Small intestine (tissue), 7 donors: ENCODE results near the gene TPM3. TPM values are rescaled to one million over a fixed set of nuclear protein-coding genes. Genes with fewer than 3 reads are reported as not detected.
"Not testable (repeated sequence)": the region's sequence is repeated elsewhere in the genome, so short reads cannot be mapped to it uniquely, and the experiment has no call there.

ENCODE experiments used
- DNase-seq, 2 donors: peaks; one replicate each; pipeline versions ENCODE4 v3.0.0 to v3.0.0-alpha.2; 2013
- FAIRE-seq: peaks from 2 replicates; lab custom pipeline; 2012; peaks lifted over from hg19 to GRCh38; lab: Jason Lieb, UNC
- H3K27ac ChIP-seq, 3 donors: one replicate each; pipeline ENCODE4 v1.5.1; 2013; ENCODE audit warnings: low read length in 2 of 3, mild to moderate bottlenecking in 2 of 3, control low read depth in 1 of 3, inconsistent platforms in 1 of 3, low read depth in 1 of 3, moderate library complexity in 1 of 3
- H3K27me3 ChIP-seq, 3 donors: one replicate each; pipeline ENCODE4 v1.6.1; 2013; ENCODE audit warnings: low read length in 3 of 3, inconsistent platforms in 1 of 3; ENCODE audit not compliant: control insufficient read depth in 3 of 3, insufficient read depth in 3 of 3
- H3K36me3 ChIP-seq, 3 donors: one replicate each; pipeline ENCODE4 v1.6.1; 2013; ENCODE audit warnings: low read length in 3 of 3, inconsistent platforms in 1 of 3, low read depth in 1 of 3, mild to moderate bottlenecking in 1 of 3, moderate library complexity in 1 of 3; ENCODE audit not compliant: control insufficient read depth in 3 of 3, insufficient read depth in 2 of 3
- H3K4me1 ChIP-seq, 3 donors: one replicate each; pipeline ENCODE4 v1.6.1; 2013; ENCODE audit warnings: low read length in 2 of 3, inconsistent platforms in 1 of 3, low read depth in 1 of 3, mild to moderate bottlenecking in 1 of 3, moderate library complexity in 1 of 3; ENCODE audit not compliant: control insufficient read depth in 3 of 3, insufficient read depth in 2 of 3
- H3K4me3 ChIP-seq, 3 donors: one replicate each; pipeline ENCODE4 v1.5.1; 2013; ENCODE audit warnings: low read length in 3 of 3, control low read depth in 1 of 3, inconsistent platforms in 1 of 3, low read depth in 1 of 3, mild to moderate bottlenecking in 1 of 3, moderate library complexity in 1 of 3
- H3K9me3 ChIP-seq, 2 donors: one replicate each; pipeline ENCODE4 v1.6.1; 2013; ENCODE audit warnings: low read depth in 1 of 2, low read length in 1 of 2; ENCODE audit not compliant: control insufficient read depth in 2 of 2, insufficient read depth in 1 of 2
- WGBS, 3 donors: extraction: QIAGEN DNeasy Blood & Tissue Kit; methylation state at CpG; one replicate each; pipeline ENCODE4 v1.1.7; 2013; 5-methylcytosine and 5-hydroxymethylcytosine counted together
- polyA plus RNA-seq, 4 donors: library from polyadenylated mRNA; stranded (reverse) in 3 of 4; unstranded in 1 of 4; fragments of 200-250 nt in 3 of 4; fragments of 120-200 nt in 1 of 4; gene quantifications; one replicate each; pipeline versions ENCODE4 v1.2.1 to v1.2.3, GENCODE V29; 2013
- donor health status: healthy with polysubstance abuse.
- donor health status: control.
- donor health status: control.
- donor health status: Bipolar disorder and iron deficiency.
- donor health status: healthy.

TPM3 gene
- polyA plus RNA-seq, 4 donors = 244 to 335 (median 277) TPM

GRCh38 chr1:154141240-154141639 lies 50.7 kb downstream of the TPM3 start:
- Histone ChIP-seq H3K4me3 (no peak overlapping the region), H3K27me3 (no peaks in the 10 kb centered on the region), H3K27ac (no peak overlapping the region), H3K36me3 (no peaks in the 10 kb centered on the region), H3K4me1 (no peaks in the 10 kb centered on the region), H3K9me3 (no peaks in the 10 kb centered on the region)
- no peak for DNase-seq
- WGBS, 3 donors = 50 to 53% (median 51%) methylated on average over 3 of the region's 3 CpGs
- no peak for FAIRE-seq

- DNase-seq (no peak), FAIRE-seq (no peak)
- H3K27me3 ChIP-seq = no peaks in the 10 kb centered on the region
- WGBS, 3 donors = 83 to 95% (median 86%) methylated on average over 3 of the region's 3 CpGs
- no peaks in the 10 kb centered on the region for H3K36me3 ChIP-seq
- H3K9me3 ChIP-seq = no peaks in the 10 kb centered on the region
- H3K4me1 ChIP-seq = no peaks in the 10 kb centered on the region
- H3K27ac ChIP-seq = no peak overlapping the region
- H3K4me3 ChIP-seq = no peak overlapping the region
These were observed 54.0 kb downstream of the TPM3 start for GRCh38 chr1:154137888-154138287.

- no peaks in the 10 kb centered on the region for H3K9me3 ChIP-seq
- no peaks in the 10 kb centered on the region for H3K27me3 ChIP-seq
- no peaks in the 10 kb centered on the region for H3K4me1 ChIP-seq
- DNase-seq (no peak), FAIRE-seq (no peak)
- 87 to 98% (median 89%) methylated on average over 2 of the region's 2 CpGs for WGBS, 3 donors
- no peaks in the 10 kb centered on the region for H3K36me3 ChIP-seq
- no peak overlapping the region for H3K27ac ChIP-seq
- H3K4me3 ChIP-seq = no peak overlapping the region
These were observed 58.6 kb downstream of the TPM3 start for GRCh38 chr1:154133256-154133655.

GRCh38 chr1:154129391-154129970 lies 62.4 kb downstream of the TPM3 start:
- H3K27me3 ChIP-seq = no peaks in the 10 kb centered on the region
- DNase-seq (no peak), FAIRE-seq (no peak)
- H3K9me3 ChIP-seq = no peaks in the 10 kb centered on the region
- no peak overlapping the region for H3K4me3 ChIP-seq
- H3K27ac ChIP-seq = no peak overlapping the region
- H3K36me3 ChIP-seq = no peaks in the 10 kb centered on the region
- no peaks in the 10 kb centered on the region for H3K4me1 ChIP-seq
- 61 to 79% (median 75%) methylated on average over 2 of the region's 2 CpGs for WGBS, 3 donors

GRCh38 chr1:154123205-154123604 lies 68.7 kb downstream of the TPM3 start:
- not testable (repeated sequence) for H3K27me3 ChIP-seq, DNase-seq, H3K4me1 ChIP-seq, FAIRE-seq, H3K36me3 ChIP-seq, H3K4me3 ChIP-seq, H3K9me3 ChIP-seq, H3K27ac ChIP-seq
- 94 to 95% (median 95%) methylated on average over 11 of the region's 11 CpGs for WGBS, 3 donors

GRCh38 chr1:154117642-154118041 lies 74.3 kb downstream of the TPM3 start:
- FAIRE-seq = no peak
- H3K9me3 ChIP-seq = no peaks in the 10 kb centered on the region

GRCh38 chr1:154115180-154115579 lies 76.7 kb downstream of the TPM3 start:
- H3K4me3 ChIP-seq = no peak overlapping the region
- WGBS, 3 donors = 6 to 14% (median 12%) methylated on average over 1 of the region's 1 CpG
- no peak for FAIRE-seq
- DNase-seq = peak; percentile 5 to 21
- H3K4me1 ChIP-seq = no peaks in the 10 kb centered on the region
- no peaks in the 10 kb centered on the region for H3K27me3 ChIP-seq
- H3K27ac ChIP-seq = no peak overlapping the region
- H3K9me3 ChIP-seq = no peaks in the 10 kb centered on the region
- H3K36me3 ChIP-seq = no peaks in the 10 kb centered on the region

More at GRCh38 chr1:154117642-154118041, 74.3 kb downstream of the TPM3 start:
- 71 to 77% (median 76%) methylated on average over 5 of the region's 5 CpGs for WGBS, 3 donors
- no peaks in the 10 kb centered on the region for H3K36me3 ChIP-seq
- no peaks in the 10 kb centered on the region for H3K27me3 ChIP-seq
- no peaks in the 10 kb centered on the region for H3K4me1 ChIP-seq
- no peak for DNase-seq
- no peak overlapping the region for H3K4me3 ChIP-seq
- H3K27ac ChIP-seq = no peak overlapping the region
